SH-SY5Y (cell line): ENCODE data around the gene MAT2B.

ENCODE experiments used
- GATA2 ChIP-seq: IDR thresholded peaks from 2 replicates; pipeline ENCODE4 v1.6.1; 2011; ENCODE audit warnings: mild to moderate bottlenecking, low read depth, low read length
- GATA3 ChIP-seq: IDR thresholded peaks from 2 replicates; pipeline ENCODE4 v1.6.1; 2011; ENCODE audit warnings: low read depth, mild to moderate bottlenecking, low read length, moderate library complexity

DNA sequence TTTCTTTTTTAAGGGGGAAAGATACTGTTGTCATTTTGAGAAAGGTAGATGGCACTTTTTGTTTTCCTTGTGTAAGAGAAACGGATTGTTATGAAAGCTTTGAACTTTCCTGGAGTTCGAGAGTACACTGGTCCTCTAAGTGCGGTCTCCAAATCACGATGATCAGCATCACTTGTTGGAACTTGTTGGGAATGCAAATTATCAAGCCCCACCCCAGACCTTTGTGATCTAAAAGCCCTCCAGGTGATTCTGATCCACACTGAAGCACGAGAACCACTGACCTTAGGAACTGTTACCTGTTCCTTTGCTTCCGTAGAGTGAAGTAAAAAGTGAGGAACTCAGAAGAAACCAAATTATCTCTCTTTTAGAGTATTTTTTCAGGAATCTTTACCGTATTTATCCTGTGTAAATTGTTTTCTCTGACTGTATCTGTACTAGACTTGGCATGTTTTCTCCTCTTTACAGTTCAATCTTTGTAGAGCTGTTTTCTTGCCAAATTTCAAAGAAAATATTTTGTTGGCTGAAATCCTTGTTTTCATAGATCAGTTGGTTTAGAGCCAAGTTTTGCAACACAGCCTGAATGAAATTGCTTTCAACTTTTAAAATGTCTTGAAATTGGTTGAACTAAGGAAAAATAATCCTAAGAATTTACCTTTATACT, 4.0 kb downstream of the MAT2B start:
- no peak for TF ChIP-seq GATA2
- TF ChIP-seq GATA3: no peak
